ENCODE data around the gene BEST1.

BEST1 gene

GRCh38 chr11:62004473-62004872 lies 54.3 kb downstream of the BEST1 start:
- Histone ChIP-seq H3K79me2 (ENCODE audit: insufficient read depth, low read length) (no peaks in the 10 kb centered on the region), H3K4me2 (ENCODE audit: insufficient read depth, low read length) (no peak overlapping the region), H3K4me1 (ENCODE audit: insufficient read depth, low read length) (no peaks in the 10 kb centered on the region), H2AFZ (ENCODE audit: low read depth, low read length) (no peak overlapping the region), H3K36me3 (ENCODE audit: insufficient read depth, low read length) (no peaks in the 10 kb centered on the region), H3K9ac (ENCODE audit: low read depth, low read length) (no peak overlapping the region), H3K9me3 (ENCODE audit: insufficient read depth, low read length, severe bottlenecking) (peaks cover 3% of the 10 kb centered on the region), H3K4me3 (ENCODE audit: low read depth in 1 of 2, low read length in 2 of 2) (no peak overlapping the region), H3K27me3 (ENCODE audit: insufficient read depth, low read length, poor library complexity) (no peaks in the 10 kb centered on the region), H3K27ac (ENCODE audit: low read length) (no peak overlapping the region), H4K20me1 (ENCODE audit: insufficient read depth, low read length) (no peaks in the 10 kb centered on the region)
- ATAC-seq (ENCODE audit: insufficient read depth, low read depth) = no peak
- no peak for TF ChIP-seq CTCF (IDR thresholded peaks at IDR 0.05; ENCODE audit: borderline replicate concordance, extremely low read depth, low read length, poor library complexity, severe bottlenecking)
- DNase-seq = no peak

GRCh38 chr11:62008193-62008592 lies 58.0 kb downstream of the BEST1 start:
- Histone ChIP-seq H3K4me3 (ENCODE audit: low read depth in 1 of 2, low read length in 2 of 2) (no peak overlapping the region), H3K36me3 (ENCODE audit: insufficient read depth, low read length) (no peaks in the 10 kb centered on the region), H3K4me1 (ENCODE audit: insufficient read depth, low read length) (no peaks in the 10 kb centered on the region), H2AFZ (ENCODE audit: low read depth, low read length) (no peak overlapping the region), H3K79me2 (ENCODE audit: insufficient read depth, low read length) (no peaks in the 10 kb centered on the region), H4K20me1 (ENCODE audit: insufficient read depth, low read length) (no peaks in the 10 kb centered on the region), H3K27me3 (ENCODE audit: insufficient read depth, low read length, poor library complexity) (no peaks in the 10 kb centered on the region), H3K4me2 (ENCODE audit: insufficient read depth, low read length) (no peak overlapping the region), H3K9me3 (ENCODE audit: insufficient read depth, low read length, severe bottlenecking) (no peaks in the 10 kb centered on the region), H3K27ac (ENCODE audit: low read length) (no peak overlapping the region), H3K9ac (ENCODE audit: low read depth, low read length) (no peak overlapping the region)
- DNase-seq (no peak), ATAC-seq (ENCODE audit: insufficient read depth, low read depth) (no peak)
- TF ChIP-seq CTCF (IDR thresholded peaks at IDR 0.05; ENCODE audit: borderline replicate concordance, extremely low read depth, low read length, poor library complexity, severe bottlenecking) = no peak
- TF ChIP-seq EZH2 (IDR thresholded peaks at IDR 0.05; ENCODE audit: borderline replicate concordance, low read depth, low read length, severe bottlenecking) = no peak

- no peak overlapping the region for H3K4me3 ChIP-seq (ENCODE audit: low read depth in 1 of 2, low read length in 2 of 2)
Measured at GRCh38 chr11:62010935-62011528, 60.9 kb downstream of the BEST1 start.

More at GRCh38 chr11:62010935-62011528, 60.9 kb downstream of the BEST1 start:
- Histone ChIP-seq H3K36me3 (ENCODE audit: insufficient read depth, low read length) (no peaks in the 10 kb centered on the region), H3K79me2 (ENCODE audit: insufficient read depth, low read length) (no peaks in the 10 kb centered on the region), H2AFZ (ENCODE audit: low read depth, low read length) (no peak overlapping the region), H3K27me3 (ENCODE audit: insufficient read depth, low read length, poor library complexity) (no peaks in the 10 kb centered on the region), H3K4me2 (ENCODE audit: insufficient read depth, low read length) (no peak overlapping the region), H3K9ac (ENCODE audit: low read depth, low read length) (no peak overlapping the region), H3K4me1 (ENCODE audit: insufficient read depth, low read length) (no peaks in the 10 kb centered on the region), H4K20me1 (ENCODE audit: insufficient read depth, low read length) (no peaks in the 10 kb centered on the region), H3K9me3 (ENCODE audit: insufficient read depth, low read length, severe bottlenecking) (no peaks in the 10 kb centered on the region), H3K27ac (ENCODE audit: low read length) (no peak overlapping the region)
- no peak for TF ChIP-seq EZH2 (IDR thresholded peaks at IDR 0.05; ENCODE audit: borderline replicate concordance, low read depth, low read length, severe bottlenecking)
- no peak for TF ChIP-seq CTCF (IDR thresholded peaks at IDR 0.05; ENCODE audit: borderline replicate concordance, extremely low read depth, low read length, poor library complexity, severe bottlenecking)
- DNase-seq (no peak), ATAC-seq (ENCODE audit: insufficient read depth, low read depth) (no peak)

Measured in DND-41 (cell line).